AG08396 (cell line): ENCODE measurements around the gene C1R.
"Not testable (repeated sequence)": the region's sequence is repeated elsewhere in the genome, so short reads cannot be mapped to it uniquely, and the experiment has no call there.

Experiments used
- DNase-seq: peaks from one replicate; pipeline ENCODE4 v3.0.0; 2012; ENCODE audit warnings: low spot score, mixed read lengths

The C1R gene

GRCh38 chr12:7120166-7120565 lies 27.9 kb upstream of the C1R start:
- no peak for DNase-seq

GRCh38 chr12:7118881-7119280 lies 26.6 kb upstream of the C1R start:
- no peak for DNase-seq

GRCh38 chr12:7117670-7118069 lies 25.4 kb upstream of the C1R start:
- DNase-seq: no peak

GRCh38 chr12:7116916-7117315 lies 24.7 kb upstream of the C1R start:
- no peak for DNase-seq

GRCh38 chr12:7116196-7116595 lies 24.0 kb upstream of the C1R start:
- no peak for DNase-seq

GRCh38 chr12:7114851-7115250 lies 22.6 kb upstream of the C1R start:
- DNase-seq: no peak

GRCh38 chr12:7114008-7114407 lies 21.8 kb upstream of the C1R start:
- DNase-seq: no peak

GRCh38 chr12:7113389-7113871 lies 21.2 kb upstream of the C1R start:
- DNase-seq: peak; percentile 73

GRCh38 chr12:7112041-7112440 lies 19.8 kb upstream of the C1R start:
- DNase-seq: no peak

GRCh38 chr12:7110661-7111060 lies 18.4 kb upstream of the C1R start:
- no peak for DNase-seq

- DNase-seq: no peak
Observed at GRCh38 chr12:7109572-7109920, 17.3 kb upstream of the C1R start.

- peak; percentile 81 for DNase-seq
Observed at GRCh38 chr12:7108796-7109571, 16.7 kb upstream of the C1R start, which contains the start of gene C1RL. Gene C1RL (minus strand): TSS chr12:7109214. CDS start chr12:7109180, 34 bp downstream.

- DNase-seq: peak; percentile 75
Observed at GRCh38 chr12:7108003-7108795, 16.0 kb upstream of the C1R start.

- no peak for DNase-seq
Observed at GRCh38 chr12:7107636-7108002, 15.4 kb upstream of the C1R start.

- not testable (repeated sequence) for DNase-seq
Observed at GRCh38 chr12:7107181-7107580, 14.9 kb upstream of the C1R start.

- no peak for DNase-seq
Observed at GRCh38 chr12:7106082-7106481, 13.8 kb upstream of the C1R start.

- no peak for DNase-seq
Observed at GRCh38 chr12:7103837-7104584, 11.8 kb upstream of the C1R start.

GRCh38 chr12:7102582-7102981 lies 10.3 kb upstream of the C1R start:
- DNase-seq: no peak

- no peak for DNase-seq
Observed at GRCh38 chr12:7101694-7102131, 9.5 kb upstream of the C1R start.

GRCh38 chr12:7101047-7101693 lies 8.9 kb upstream of the C1R start:
- DNase-seq: no peak

GRCh38 chr12:7100239-7100638 lies 8.0 kb upstream of the C1R start:
- DNase-seq: no peak
